Frontal cortex (tissue), 4 donors: ENCODE measurements around the gene TSPAN11. TPM values are rescaled to one million over a fixed set of nuclear protein-coding genes. Genes with fewer than 3 reads are reported as not detected.
"Not testable (repeated sequence)": the region's sequence is repeated elsewhere in the genome, so short reads cannot be mapped to it uniquely, and the experiment has no call there.

ENCODE experiments used
- DNase-seq, 2 donors: peaks; one replicate each; pipeline ENCODE4 v3.0.0; 2012; ENCODE audit warnings: low spot score in 2 of 2
- FAIRE-seq: peaks from 2 replicates; lab custom pipeline; 2012; peaks lifted over from hg19 to GRCh38; lab: Jason Lieb, UNC
- total RNA-seq: library from RNA; depleted of rRNA; stranded (reverse); fragments of >200 nt; gene quantifications from one replicate; pipeline ENCODE4 v1.2.3, GENCODE V29; 2014
- donor health status: control.
- donor health status: control.
- donor health status: control.

TSPAN11 gene
- total RNA-seq, 1 donor from 2014 or later = 2.9 TPM

GRCh38 chr12:31011336-31011735, 84.8 kb downstream of the TSPAN11 start:
- FAIRE-seq (no peak), DNase-seq (no peak)

GRCh38 chr12:31011746-31012566, 85.4 kb downstream of the TSPAN11 start:
- FAIRE-seq (no peak), DNase-seq (no peak)

GRCh38 chr12:31012567-31012891, 86.0 kb downstream of the TSPAN11 start:
- not testable (repeated sequence) for FAIRE-seq, DNase-seq

GRCh38 chr12:31015215-31015614, 88.7 kb downstream of the TSPAN11 start:
- no peak for DNase-seq
- no peak for FAIRE-seq

- DNase-seq (no peak), FAIRE-seq (no peak)
These were observed 89.5 kb downstream of the TSPAN11 start for GRCh38 chr12:31016057-31016456.

- FAIRE-seq (no peak), DNase-seq (no peak)
These were observed 91.0 kb downstream of the TSPAN11 start for GRCh38 chr12:31017535-31017934.

GRCh38 chr12:31018106-31018789, 91.7 kb downstream of the TSPAN11 start:
- DNase-seq (no peak), FAIRE-seq (no peak)

- no peak for FAIRE-seq
- no peak for DNase-seq
These were observed 92.4 kb downstream of the TSPAN11 start for GRCh38 chr12:31018790-31019505.

- DNase-seq (no peak), FAIRE-seq (no peak)
These were observed 93.0 kb downstream of the TSPAN11 start for GRCh38 chr12:31019561-31019960.

GRCh38 chr12:31019976-31020375, 93.4 kb downstream of the TSPAN11 start:
- DNase-seq (no peak), FAIRE-seq (no peak)

GRCh38 chr12:31020385-31021166, 94.0 kb downstream of the TSPAN11 start:
- no peak for DNase-seq
- FAIRE-seq = no peak

GRCh38 chr12:31021181-31021580, 94.6 kb downstream of the TSPAN11 start:
- FAIRE-seq (no peak), DNase-seq (no peak)

GRCh38 chr12:31021809-31022494, 95.4 kb downstream of the TSPAN11 start:
- FAIRE-seq = no peak
- no peak for DNase-seq

- no peak for DNase-seq
- FAIRE-seq = no peak
These were observed 96.8 kb downstream of the TSPAN11 start for GRCh38 chr12:31023271-31023724.

- DNase-seq (no peak), FAIRE-seq (no peak)
These were observed 99.7 kb downstream of the TSPAN11 start for GRCh38 chr12:31026202-31026601.

GRCh38 chr12:31027006-31027405, 100.5 kb downstream of the TSPAN11 start:
- not testable (repeated sequence) for FAIRE-seq, DNase-seq

- DNase-seq (no peak), FAIRE-seq (no peak)
These were observed 102.9 kb downstream of the TSPAN11 start for GRCh38 chr12:31029468-31029867.

GRCh38 chr12:31029916-31030562, 103.5 kb downstream of the TSPAN11 start:
- FAIRE-seq (no peak), DNase-seq (no peak)

- DNase-seq (no peak), FAIRE-seq (no peak)
These were observed 105.4 kb downstream of the TSPAN11 start for GRCh38 chr12:31031951-31032335.
